Right lobe of liver (tissue), 4 donors: ENCODE results near the gene HCAR1.

Source experiments
- CTCF ChIP-seq, 4 donors: fragments of 200-600 bp in 3 of 4; fragments of 450-650 bp in 1 of 4; IDR thresholded peaks; one replicate each; pipeline versions ENCODE4 v1.5.1 to v1.8.0; 2016 to 2022; ENCODE audit warnings: antibody characterized with exemption in 4 of 4, mild to moderate bottlenecking in 2 of 4
- POLR2A ChIP-seq: fragments of 450-650 bp; IDR thresholded peaks from one replicate; pipeline ENCODE4 v1.6.1; 2017; ENCODE audit warnings: antibody characterized with exemption, mild to moderate bottlenecking
- donor health status: DM: no; HTN: no; CAD: no.
- donor health status: DM: no; HTN: no; CAD: no.
- donor health status: DM: no; HTN: yes; CAD: no.

DNA sequence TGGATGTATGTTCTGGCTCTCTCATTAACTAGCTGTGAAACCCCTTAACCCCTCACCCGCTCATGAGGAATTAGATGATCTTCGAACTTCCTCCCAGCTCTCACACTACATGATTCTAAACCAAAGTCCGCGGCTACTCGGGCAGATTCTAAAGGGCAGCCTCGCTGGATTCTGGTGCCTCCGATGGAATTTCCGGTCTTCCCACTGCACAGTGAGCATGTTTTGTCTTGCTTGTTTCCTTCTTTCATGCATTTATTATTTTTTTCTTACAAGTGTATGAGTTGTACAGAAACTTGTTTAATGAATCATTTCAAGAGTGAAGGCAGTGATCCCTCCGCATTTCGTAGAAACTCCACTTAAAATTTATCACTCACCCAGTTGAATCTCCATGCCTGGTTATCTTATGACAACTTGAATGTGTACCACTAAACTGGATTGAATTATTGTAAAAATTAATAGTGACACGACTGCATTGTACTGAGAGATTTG lies 9.5 kb downstream of the HCAR1 start:
- TF ChIP-seq CTCF (IDR thresholded peaks at IDR 0.05) = no peak
- no peak for TF ChIP-seq POLR2A
